GM23248 (cell line): ENCODE measurements around the gene TJP2.

Experiments
- EZH2 ChIP-seq: fragments of 200-600 bp; sonication (generic); IDR thresholded peaks from 2 replicates; pipeline ENCODE4 v1.6.1; 2018; ENCODE audit warnings: antibody characterized with exemption, mild to moderate bottlenecking; ENCODE audit not compliant: insufficient read depth, poor library complexity, severe bottlenecking
- EZH2phosphoT487 ChIP-seq: fragments of 200-600 bp; sonication (generic); IDR thresholded peaks from 2 replicates; pipeline ENCODE4 v1.6.1; 2018; ENCODE audit warnings: antibody characterized with exemption, moderate library complexity, mild to moderate bottlenecking, low read depth; ENCODE audit not compliant: insufficient read depth

DNA sequence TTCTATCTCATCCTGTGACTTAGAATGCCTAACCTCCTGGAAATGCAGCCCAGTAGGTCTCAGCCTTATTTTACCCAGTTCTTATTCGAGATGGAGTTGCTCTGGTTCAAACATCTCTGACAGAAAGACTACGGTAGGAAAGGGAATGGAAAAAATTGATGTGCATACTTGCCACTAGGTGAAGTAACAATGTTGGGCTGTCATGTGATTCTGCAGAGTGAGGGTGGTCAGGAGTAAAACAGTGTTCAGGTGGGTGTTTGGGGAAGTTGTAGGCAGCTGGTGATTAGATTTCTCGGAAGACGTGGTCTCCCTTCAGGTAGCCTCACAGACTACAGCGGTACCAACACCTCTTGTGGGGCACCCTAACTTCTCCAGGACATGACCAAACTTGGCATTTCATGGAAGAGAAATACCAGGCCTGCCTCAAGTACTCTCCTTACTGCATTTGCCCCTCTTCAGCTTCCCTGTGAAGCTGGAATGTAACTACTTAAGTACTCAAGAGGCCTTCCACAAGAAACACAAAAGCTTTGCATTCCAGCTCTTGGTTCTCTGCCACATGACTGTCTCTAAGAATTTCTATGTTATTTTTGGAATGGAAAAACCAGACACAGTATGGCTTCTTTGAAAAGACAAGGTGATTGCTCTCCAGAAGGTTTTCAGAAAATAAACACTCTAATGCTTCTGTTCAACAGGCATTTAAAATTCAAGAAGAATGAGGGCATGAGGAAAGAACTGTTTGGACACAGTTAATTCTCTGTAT, 133.5 kb downstream of the TJP2 start:
- TF ChIP-seq EZH2: no peak
- TF ChIP-seq EZH2phosphoT487: no peak
